Kidney (tissue), 14 donors: ENCODE results near the gene MED14. TPM values are rescaled to one million over a fixed set of nuclear protein-coding genes. Genes with fewer than 3 reads are reported as not detected.

Experiments
- DNase-seq, 5 donors: peaks; one replicate each; pipeline ENCODE4 v3.0.0-alpha.2; 2013 to 2020
- FAIRE-seq: peaks from 2 replicates; lab custom pipeline; 2012; peaks lifted over from hg19 to GRCh38; lab: Jason Lieb, UNC
- H3K27ac ChIP-seq, 2 donors: one replicate each; pipeline ENCODE4 v1.7.0; 2013; ENCODE audit warnings: low read depth in 2 of 2, low read length in 2 of 2, inconsistent platforms in 1 of 2
- H3K27me3 ChIP-seq: one replicate; pipeline ENCODE4 v1.7.1; 2013; ENCODE audit warnings: low read length, inconsistent platforms; ENCODE audit not compliant: control insufficient read depth, insufficient read depth
- H3K36me3 ChIP-seq, 3 donors: one replicate each; pipeline versions ENCODE4 v1.7.0 to v1.7.1; 2013; ENCODE audit warnings: low read length in 3 of 3, control low read depth in 1 of 3, inconsistent platforms in 1 of 3; ENCODE audit not compliant: insufficient read depth in 3 of 3, control insufficient read depth in 2 of 3
- H3K4me1 ChIP-seq, 3 donors: one replicate each; pipeline versions ENCODE4 v1.7.0 to v1.7.1; 2013; ENCODE audit warnings: low read length in 3 of 3, inconsistent platforms in 1 of 3, low read depth in 1 of 3; ENCODE audit not compliant: control insufficient read depth in 2 of 3, insufficient read depth in 2 of 3
- H3K4me3 ChIP-seq, 3 donors: one replicate each; pipeline versions ENCODE4 v1.7.0 to v1.8.1; 2013; ENCODE audit warnings: low read length in 3 of 3, control low read depth in 1 of 3, inconsistent platforms in 1 of 3
- H3K9ac ChIP-seq, 3 donors: one replicate each; pipeline versions ENCODE4 v1.7.0 to v1.7.1; 2013; ENCODE audit warnings: low read length in 3 of 3, control low read depth in 1 of 3, inconsistent platforms in 1 of 3
- H3K9me3 ChIP-seq, 3 donors: one replicate each; pipeline versions ENCODE4 v1.7.0 to v1.7.1; 2013; ENCODE audit warnings: low read length in 3 of 3, control low read depth in 1 of 3, inconsistent platforms in 1 of 3; ENCODE audit not compliant: control insufficient read depth in 2 of 3, insufficient read depth in 1 of 3
- intact Hi-C: fragments of 100-400 bp; cut with DNase I; formaldehyde crosslinking; loops from one replicate; pipeline ENCODE4 v1.11.1; 2022
- polyA plus RNA-seq: library from polyadenylated mRNA; stranded (reverse); fragments of 350-450 nt; fragmentation: Illumina TruSeq; extraction: RNeasy Lipid Tissue Mini Kit (QIAGEN cat#74804); gene quantifications from one replicate; pipeline ENCODE4 v1.2.3, GENCODE V29; 2014; ENCODE audit warnings: low read depth, low replicate concordance; ENCODE audit not compliant: insufficient read depth
- total RNA-seq: library from RNA; stranded (reverse); fragmentation: NEBNext Ultra II Directional; extraction: Animal tissue kit (Norgen Biotek cat#: 25700); gene quantifications from one replicate; pipeline ENCODE4 v1.2.1, GENCODE V29; 2021
- TF ChIP-seq, protein P1 (sequence below): IDR thresholded peaks from 3 replicates; pipeline ENCODE4 v1.5.1; 2012; ENCODE audit warnings: mild to moderate bottlenecking, moderate library complexity, borderline replicate concordance; ENCODE audit not compliant: insufficient read depth; ENCODE audit errors: extremely low read depth
- donor health status: control.
- donor health status: control.
- donor health status: control.
- donor health status: control.
- donor health status: control.
- donor health status: DM: yes; HTN: yes; CAD: no.
- donor health status: Normal renal cell carcinoma (clear cell type).

MED14 gene
- total and polyA plus RNA-seq, 2 donors from 2014 or later, result 5.9 to 53.7 TPM

DNA sequence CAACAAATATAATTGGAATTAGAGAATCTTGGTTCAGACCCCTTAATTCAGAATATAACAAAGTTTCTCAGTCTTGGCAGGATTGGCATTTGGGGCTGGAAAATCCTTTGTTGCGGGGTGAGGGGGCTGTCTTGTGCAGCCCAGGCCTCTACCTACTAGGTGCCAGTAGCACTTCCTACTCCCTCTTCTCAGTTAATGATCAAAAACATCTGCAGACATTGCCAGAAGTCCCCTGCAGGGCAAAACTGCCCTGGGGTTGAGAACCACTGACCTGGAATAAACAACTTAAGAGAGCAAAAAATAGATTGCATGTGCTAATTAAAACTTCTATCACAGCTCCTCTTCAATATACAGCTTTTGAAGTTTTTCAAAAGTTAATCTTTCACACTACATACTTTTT, 51.2 kb downstream of the MED14 start:
- Histone ChIP-seq H3K27me3 (peaks cover 5% of the 10 kb centered on the region), H3K4me3 (no peak overlapping the region), H3K27ac (no peak overlapping the region), H3K9me3 (no peaks in the 10 kb centered on the region), H3K4me1 (peaks cover 0 to 16% (median 7%) of the 10 kb centered on the region in 3 donors), H3K9ac (no peak overlapping the region), H3K36me3 (peaks cover 6 to 31% (median 7%) of the 10 kb centered on the region in 3 donors)
- TF ChIP-seq, protein P1, sequence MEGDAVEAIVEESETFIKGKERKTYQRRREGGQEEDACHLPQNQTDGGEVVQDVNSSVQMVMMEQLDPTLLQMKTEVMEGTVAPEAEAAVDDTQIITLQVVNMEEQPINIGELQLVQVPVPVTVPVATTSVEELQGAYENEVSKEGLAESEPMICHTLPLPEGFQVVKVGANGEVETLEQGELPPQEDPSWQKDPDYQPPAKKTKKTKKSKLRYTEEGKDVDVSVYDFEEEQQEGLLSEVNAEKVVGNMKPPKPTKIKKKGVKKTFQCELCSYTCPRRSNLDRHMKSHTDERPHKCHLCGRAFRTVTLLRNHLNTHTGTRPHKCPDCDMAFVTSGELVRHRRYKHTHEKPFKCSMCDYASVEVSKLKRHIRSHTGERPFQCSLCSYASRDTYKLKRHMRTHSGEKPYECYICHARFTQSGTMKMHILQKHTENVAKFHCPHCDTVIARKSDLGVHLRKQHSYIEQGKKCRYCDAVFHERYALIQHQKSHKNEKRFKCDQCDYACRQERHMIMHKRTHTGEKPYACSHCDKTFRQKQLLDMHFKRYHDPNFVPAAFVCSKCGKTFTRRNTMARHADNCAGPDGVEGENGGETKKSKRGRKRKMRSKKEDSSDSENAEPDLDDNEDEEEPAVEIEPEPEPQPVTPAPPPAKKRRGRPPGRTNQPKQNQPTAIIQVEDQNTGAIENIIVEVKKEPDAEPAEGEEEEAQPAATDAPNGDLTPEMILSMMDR, result no peak
- DNase-seq, result peak in 3 of 5 donors; percentile 5 to 27 (median 9)
- intact Hi-C loops, result no loop called here
- no peak for FAIRE-seq

DNA sequence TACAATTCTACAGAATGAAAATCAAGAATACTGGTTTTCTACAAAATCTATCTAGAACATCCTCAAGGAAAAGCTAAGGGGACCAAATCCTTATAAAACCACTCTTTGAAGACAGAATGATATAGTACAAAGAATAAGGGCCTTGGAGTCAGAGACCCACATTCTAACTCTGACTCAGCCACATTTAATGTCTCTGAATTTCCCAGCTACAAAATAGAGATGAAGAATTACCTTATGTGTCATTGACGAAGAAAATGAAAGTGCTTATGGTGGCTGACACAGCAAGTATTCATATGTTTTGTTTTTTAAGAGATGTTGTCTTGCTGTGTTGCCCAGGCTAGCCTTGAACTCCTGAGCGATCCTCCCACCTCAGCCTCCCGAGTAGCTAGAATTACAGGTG, 52.1 kb downstream of the MED14 start:
- Histone ChIP-seq H3K9me3 (no peaks in the 10 kb centered on the region), H3K36me3 (peaks cover 6 to 30% (median 7%) of the 10 kb centered on the region in 3 donors), H3K4me1 (peaks cover 0 to 16% (median 7%) of the 10 kb centered on the region in 3 donors), H3K27ac (no peak overlapping the region), H3K4me3 (no peak overlapping the region), H3K27me3 (peaks cover 5% of the 10 kb centered on the region), H3K9ac (no peak overlapping the region)
- TF ChIP-seq, protein P1, result no peak
- DNase-seq, result no peak
- intact Hi-C loops, result no loop called here
- FAIRE-seq, result no peak

DNA sequence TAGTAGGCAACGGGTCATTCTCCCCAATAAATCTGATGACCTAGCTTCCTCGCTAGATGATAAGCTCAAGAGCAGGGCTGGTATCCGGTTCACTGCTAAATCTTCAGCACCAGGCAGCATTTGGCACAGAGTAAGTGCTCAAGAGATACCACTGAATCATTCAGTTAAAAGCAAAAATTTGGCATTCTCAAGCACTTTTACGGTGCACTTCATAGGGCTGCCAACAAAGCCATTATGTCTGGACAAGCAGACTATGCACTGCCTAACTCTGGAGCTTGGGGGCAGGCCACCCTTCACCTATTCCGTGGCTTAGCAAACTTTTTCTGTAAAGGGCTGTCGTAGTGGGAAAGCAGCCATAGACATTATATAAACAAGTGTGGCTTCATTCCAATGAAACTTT, 64.2 kb downstream of the MED14 start:
- DNase-seq (no peak), FAIRE-seq (no peak)
- H3K4me1 ChIP-seq, result peaks cover 0 to 9% (median 0%) of the 10 kb centered on the region in 3 donors
- peaks cover 2 to 20% (median 5%) of the 10 kb centered on the region in 3 donors for H3K36me3 ChIP-seq
- no peak overlapping the region for H3K9ac ChIP-seq
- intact Hi-C loops, result no loop called here
- no peak overlapping the region for H3K4me3 ChIP-seq
- H3K9me3 ChIP-seq, result no peaks in the 10 kb centered on the region
- H3K27me3 ChIP-seq, result peaks cover 4% of the 10 kb centered on the region
- H3K27ac ChIP-seq, result peak overlapping the region in 1 of 2 donors; percentile 63
- TF ChIP-seq, protein P1, result no peak
